ENCODE data around the gene COL9A3. TPM values are rescaled to one million over a fixed set of nuclear protein-coding genes. Genes with fewer than 3 reads are reported as not detected.
A peak's percentile ranks its signal among the peaks of the same experiment; 100 is the strongest.
"Not testable (repeated sequence)": the region's sequence is repeated elsewhere in the genome, so short reads cannot be mapped to it uniquely, and the experiment has no call there.

Gene COL9A3
- total RNA-seq, 2 experiments from 2014 or later, result 0.45 TPM; not detected in 1

DNA sequence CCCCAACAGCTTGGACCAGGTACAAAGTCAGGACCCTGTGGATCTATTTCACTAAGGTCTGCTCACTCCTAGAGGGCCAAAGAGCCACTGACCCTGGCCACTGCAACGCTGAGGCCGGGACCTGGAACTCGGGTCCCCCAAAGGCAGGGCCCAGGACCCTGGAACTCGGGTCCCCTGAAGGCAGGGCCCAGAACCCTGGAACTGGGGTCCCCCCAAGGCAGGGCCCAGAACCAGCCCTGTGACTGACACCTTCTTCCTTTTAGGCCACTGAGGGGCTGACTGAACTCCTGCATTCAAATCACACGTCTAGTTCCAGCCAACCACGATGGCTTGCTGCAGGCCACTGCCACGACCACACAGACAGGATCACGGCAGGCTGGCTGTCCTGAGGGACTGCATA is 35.3 kb downstream of the COL9A3 start:
- Mint-ChIP-seq H3K9me3 (ENCODE audit: low read depth) (no peaks in the 10 kb centered on the region), H3K27me3 (no peaks in the 10 kb centered on the region), H3K27ac (no peak overlapping the region), H3K36me3 (peaks cover 6% of the 10 kb centered on the region), H3K4me3 (no peak overlapping the region), H3K4me1 (no peaks in the 10 kb centered on the region)
- ATAC-seq (no peak), DNase-seq (no peak)
- CTCF ChIA-PET, result no interaction called here

DNA sequence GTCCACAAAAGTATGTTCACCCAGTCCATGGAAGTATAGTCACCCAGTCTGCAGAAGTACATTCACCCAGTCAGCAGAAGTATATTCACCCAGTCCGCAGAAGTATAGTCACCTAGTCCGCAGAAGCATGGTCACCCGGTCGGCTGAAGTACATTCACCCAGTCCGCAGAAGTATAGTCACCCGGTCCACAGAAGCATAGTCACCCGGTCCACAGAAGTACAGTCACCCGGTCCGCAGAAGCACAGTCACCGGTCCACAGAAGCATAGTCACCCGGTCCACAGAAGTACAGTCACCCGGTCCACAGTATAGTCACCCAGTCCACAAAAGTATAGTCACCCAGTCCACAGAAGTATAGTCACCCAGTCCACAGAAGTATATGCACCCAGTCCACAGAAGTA is 36.0 kb downstream of the COL9A3 start:
- no peaks in the 10 kb centered on the region for H3K4me1 Mint-ChIP-seq
- no peak for ATAC-seq
- H3K27me3 Mint-ChIP-seq, result no peaks in the 10 kb centered on the region
- peaks cover 6% of the 10 kb centered on the region for H3K36me3 Mint-ChIP-seq
- CTCF ChIA-PET, result no interaction called here
- no peak overlapping the region for H3K4me3 Mint-ChIP-seq
- H3K9me3 Mint-ChIP-seq (ENCODE audit: low read depth), result no peaks in the 10 kb centered on the region
- DNase-seq, result no peak
- H3K27ac Mint-ChIP-seq, result no peak overlapping the region

DNA sequence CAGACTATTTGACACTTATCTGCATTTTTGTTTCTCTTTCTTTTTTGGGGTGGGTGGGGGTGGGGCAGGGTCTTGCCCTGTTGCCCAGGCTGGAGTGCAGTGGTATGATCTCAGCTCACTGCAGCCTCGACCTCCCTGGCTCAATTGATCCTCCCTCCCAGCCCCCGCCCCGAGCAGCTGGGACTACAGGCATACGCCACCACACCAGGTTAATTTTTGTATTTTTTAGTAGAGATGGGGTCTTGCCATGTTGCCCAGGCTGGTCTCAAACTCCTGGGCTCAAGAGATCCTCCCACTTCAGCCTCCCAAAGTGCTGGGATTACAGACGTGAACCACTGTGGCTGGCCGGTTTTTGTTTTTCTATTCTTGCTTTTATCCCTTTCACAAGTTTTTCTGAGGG is 36.5 kb downstream of the COL9A3 start:
- H3K4me3 Mint-ChIP-seq; ATAC-seq; H3K36me3 Mint-ChIP-seq; H3K9me3 Mint-ChIP-seq (ENCODE audit: low read depth); H3K4me1 Mint-ChIP-seq; H3K27ac Mint-ChIP-seq; H3K27me3 Mint-ChIP-seq; DNase-seq; CTCF ChIA-PET: not testable (repeated sequence)

DNA sequence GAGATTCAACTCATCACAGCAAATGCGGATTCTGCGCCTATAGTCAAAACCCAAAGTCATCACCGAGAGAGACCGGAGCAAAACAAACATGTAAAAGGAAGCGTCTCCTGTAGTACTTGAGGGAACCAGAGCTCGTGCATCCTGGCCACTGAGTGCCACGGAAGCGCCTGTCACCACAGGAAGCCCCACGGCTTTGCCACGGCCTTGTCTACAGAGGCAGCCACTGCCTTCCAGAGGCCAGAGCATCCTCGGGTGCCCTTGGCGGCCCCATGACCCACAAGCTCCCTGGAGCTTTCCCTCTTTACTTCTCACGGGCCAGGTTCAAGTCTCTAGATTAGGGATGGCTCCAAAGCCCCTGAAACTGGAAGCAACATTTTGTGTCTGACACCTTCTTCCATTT is 37.3 kb downstream of the COL9A3 start:
- peaks cover under 1% of the 10 kb centered on the region for H3K4me1 Mint-ChIP-seq
- peaks cover 6% of the 10 kb centered on the region for H3K36me3 Mint-ChIP-seq
- no peaks in the 10 kb centered on the region for H3K27me3 Mint-ChIP-seq
- DNase-seq (no peak), ATAC-seq (no peak)
- H3K4me3 Mint-ChIP-seq, result no peak overlapping the region
- CTCF ChIA-PET, result interaction anchor here (0.5 kb wide), 1 partner anchor 186 kb away, joined by 3 read pairs; no protein-coding TSS in a partner anchor
- no peaks in the 10 kb centered on the region for H3K9me3 Mint-ChIP-seq (ENCODE audit: low read depth)
- H3K27ac Mint-ChIP-seq, result no peak overlapping the region

DNA sequence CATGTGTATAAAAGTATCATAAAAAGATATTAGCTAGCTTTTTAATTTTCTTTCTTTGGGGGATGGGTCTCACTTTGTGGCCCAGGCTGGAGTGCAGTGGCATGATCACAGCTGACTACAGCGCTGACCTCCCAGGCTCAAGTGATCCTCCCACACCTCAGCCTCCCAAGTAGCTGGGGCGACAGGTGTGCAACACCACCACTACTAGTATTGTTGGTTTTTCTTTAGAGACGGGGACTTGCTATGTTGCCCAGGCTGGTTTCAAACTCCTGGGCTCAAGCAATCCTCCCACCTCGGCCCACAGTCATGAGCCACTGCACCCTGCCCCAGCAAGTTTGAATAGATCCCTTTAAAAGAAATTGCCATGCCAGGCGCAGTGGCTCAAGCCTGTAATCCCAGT is 38.3 kb downstream of the COL9A3 start:
- H3K27me3 Mint-ChIP-seq, result peaks cover 2% of the 10 kb centered on the region
- H3K27ac Mint-ChIP-seq, result no peak overlapping the region
- H3K4me3 Mint-ChIP-seq, result no peak overlapping the region
- ATAC-seq (no peak), DNase-seq (no peak)
- peaks cover 10% of the 10 kb centered on the region for H3K36me3 Mint-ChIP-seq
- CTCF ChIA-PET, result interaction anchor here (1.5 kb wide), 1 partner anchor 12 kb away, joined by 3 read pairs; no protein-coding TSS in a partner anchor
- H3K9me3 Mint-ChIP-seq (ENCODE audit: low read depth), result no peaks in the 10 kb centered on the region
- H3K4me1 Mint-ChIP-seq, result peaks cover 8% of the 10 kb centered on the region

DNA sequence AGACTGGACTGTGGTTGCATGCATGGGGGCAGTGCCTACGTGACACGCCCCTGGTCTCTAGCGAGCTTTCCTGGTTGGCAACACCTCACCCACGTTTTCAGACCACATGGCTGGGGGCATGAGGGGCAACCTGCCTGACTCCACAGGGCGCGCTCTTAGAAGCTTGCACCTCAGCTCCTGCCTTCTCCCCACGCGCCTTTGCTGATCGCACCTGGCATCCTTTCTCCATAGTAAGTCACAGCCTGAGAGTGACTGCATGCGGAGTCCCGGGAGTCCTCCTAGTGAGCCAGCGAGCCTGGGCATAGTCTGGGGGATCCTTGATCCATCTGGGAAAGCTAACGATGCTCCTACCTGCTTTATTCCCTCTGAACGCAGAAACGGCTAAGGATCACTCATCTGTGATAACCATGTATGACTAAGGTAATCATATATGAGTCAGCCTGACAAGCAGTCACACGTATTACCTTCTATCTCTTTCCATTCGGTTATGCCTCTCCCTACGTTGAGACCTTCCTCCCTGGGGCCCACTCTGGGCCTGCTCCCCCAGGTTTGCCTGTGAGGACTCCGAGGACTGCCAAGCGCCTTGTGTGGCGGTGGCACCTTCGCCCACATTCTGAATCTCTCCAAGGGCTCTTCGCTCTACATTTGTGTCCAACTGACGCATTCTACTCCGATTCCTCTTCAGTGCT is 40.2 kb downstream of the COL9A3 start:
- Mint-ChIP-seq H3K27me3 (peaks cover 9% of the 10 kb centered on the region), H3K4me1 (peaks cover 15% of the 10 kb centered on the region), H3K36me3 (peaks cover 13% of the 10 kb centered on the region), H3K4me3 (no peak overlapping the region), H3K27ac (no peak overlapping the region), H3K9me3 (ENCODE audit: low read depth) (no peaks in the 10 kb centered on the region)
- no peak for ATAC-seq
- CTCF ChIA-PET, result no interaction called here
- DNase-seq, result no peak

DNA sequence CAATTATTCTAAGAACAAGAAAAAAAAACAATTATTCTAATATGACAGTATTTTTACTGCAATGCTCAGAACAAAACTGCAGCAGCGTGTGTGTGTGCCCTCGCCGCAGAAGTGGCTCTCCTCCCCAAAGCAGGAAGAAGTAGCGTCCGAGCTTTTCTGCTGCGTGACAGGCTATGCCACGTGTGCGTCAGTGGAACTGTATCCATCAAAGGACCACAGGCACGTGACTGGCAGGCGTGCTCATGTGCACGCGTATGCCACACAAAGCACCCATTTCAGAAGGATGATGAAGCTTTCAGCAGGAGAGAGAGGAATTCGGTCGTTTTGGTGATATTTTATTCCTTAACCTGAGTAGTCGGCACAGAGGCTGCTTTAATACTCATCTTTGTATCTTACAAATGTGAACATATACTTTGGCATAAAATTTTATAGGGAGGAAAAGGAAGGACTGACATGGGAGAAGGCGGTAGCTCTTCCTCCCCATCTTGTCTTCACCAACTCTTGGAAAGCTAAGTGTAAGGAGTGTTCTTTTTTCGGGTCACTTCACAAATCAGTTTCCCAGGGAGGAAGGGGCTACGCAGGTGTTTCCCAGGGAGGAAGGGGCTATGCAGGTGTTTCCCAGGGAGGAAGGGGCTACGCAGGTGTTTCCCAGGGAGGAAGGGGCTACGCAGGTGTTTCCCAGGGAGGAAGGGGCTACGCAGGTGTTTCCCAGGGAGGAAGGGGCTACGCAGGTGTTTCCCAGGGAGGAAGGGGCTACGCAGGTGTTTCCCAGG is 41.4 kb downstream of the COL9A3 start:
- ATAC-seq (no peak), DNase-seq (no peak)
- CTCF ChIA-PET, result no interaction called here
- peaks cover 13% of the 10 kb centered on the region for H3K36me3 Mint-ChIP-seq
- H3K9me3 Mint-ChIP-seq (ENCODE audit: low read depth), result no peaks in the 10 kb centered on the region
- no peak overlapping the region for H3K27ac Mint-ChIP-seq
- H3K27me3 Mint-ChIP-seq, result peaks cover 16% of the 10 kb centered on the region
- no peak overlapping the region for H3K4me3 Mint-ChIP-seq
- peaks cover 20% of the 10 kb centered on the region for H3K4me1 Mint-ChIP-seq

DNA sequence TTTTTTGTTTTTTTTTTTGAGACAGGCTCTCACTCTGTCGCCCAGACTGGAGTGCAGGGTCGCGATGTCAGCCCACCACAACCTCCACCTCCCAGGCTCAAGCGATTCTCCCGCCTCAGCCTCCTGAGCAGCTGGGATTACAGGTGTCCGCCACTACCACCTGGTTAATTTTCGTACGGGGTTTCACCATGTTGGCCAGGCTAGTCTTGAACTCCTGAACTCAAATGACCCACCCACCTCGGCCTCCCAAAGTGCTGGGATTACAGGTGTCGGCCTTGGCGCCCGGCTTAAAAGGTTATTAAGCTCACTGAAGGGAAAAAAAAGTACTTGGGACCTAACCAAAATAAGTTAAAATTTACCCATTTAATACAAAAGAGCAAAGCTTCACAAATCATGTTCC is 42.9 kb downstream of the COL9A3 start:
- ATAC-seq, result no peak
- Mint-ChIP-seq H3K27me3 (peaks cover 19% of the 10 kb centered on the region), H3K4me3 (peak overlapping the region; percentile 64), H3K4me1 (peaks cover 20% of the 10 kb centered on the region), H3K27ac (no peak overlapping the region), H3K36me3 (peaks cover 12% of the 10 kb centered on the region), H3K9me3 (ENCODE audit: low read depth) (no peaks in the 10 kb centered on the region)
- CTCF ChIA-PET, result interaction anchor here (1.4 kb wide), 1 partner anchor 149 kb away, joined by 5 read pairs; no protein-coding TSS in a partner anchor
- no peak for DNase-seq

DNA sequence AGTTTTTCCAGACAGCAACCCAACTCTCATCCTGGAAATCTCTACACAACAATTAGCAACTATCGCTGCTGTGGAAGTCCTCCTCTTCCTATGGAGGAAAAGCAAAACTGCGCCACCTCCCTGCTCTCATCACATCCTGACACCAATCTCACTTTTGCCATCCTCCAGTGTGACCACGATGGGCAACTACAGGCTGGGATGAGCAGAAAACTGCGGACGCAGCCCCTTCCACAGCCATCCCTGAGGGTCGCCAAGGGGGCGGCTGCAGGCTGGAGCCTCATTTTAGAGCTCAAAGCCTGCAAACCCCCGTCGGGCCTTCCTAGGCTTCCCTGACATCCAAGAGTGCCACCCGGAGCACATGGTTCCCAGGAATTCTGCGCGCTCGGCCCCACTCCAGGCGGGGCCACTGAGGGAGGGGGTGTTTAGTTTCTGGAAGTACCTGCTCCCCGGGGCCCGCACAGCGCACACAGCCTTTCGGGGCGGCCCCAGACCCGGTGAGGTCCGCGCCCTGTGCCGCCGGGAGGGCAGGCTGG is 43.6 kb downstream of the COL9A3 start:
- H3K27ac Mint-ChIP-seq, result peak overlapping the region; percentile 36
- H3K4me1 Mint-ChIP-seq, result peaks cover 20% of the 10 kb centered on the region
- no peak for DNase-seq
- CTCF ChIA-PET, result interaction anchor here (1.2 to 1.4 kb wide), 2 partner anchors 31 to 149 kb away, joined by 4 to 5 read pairs; no protein-coding TSS in a partner anchor
- no peaks in the 10 kb centered on the region for H3K9me3 Mint-ChIP-seq (ENCODE audit: low read depth)
- peak overlapping the region; percentile 64 for H3K4me3 Mint-ChIP-seq
- H3K36me3 Mint-ChIP-seq, result peaks cover 11% of the 10 kb centered on the region
- ATAC-seq, result no peak
- peaks cover 23% of the 10 kb centered on the region for H3K27me3 Mint-ChIP-seq

DNA sequence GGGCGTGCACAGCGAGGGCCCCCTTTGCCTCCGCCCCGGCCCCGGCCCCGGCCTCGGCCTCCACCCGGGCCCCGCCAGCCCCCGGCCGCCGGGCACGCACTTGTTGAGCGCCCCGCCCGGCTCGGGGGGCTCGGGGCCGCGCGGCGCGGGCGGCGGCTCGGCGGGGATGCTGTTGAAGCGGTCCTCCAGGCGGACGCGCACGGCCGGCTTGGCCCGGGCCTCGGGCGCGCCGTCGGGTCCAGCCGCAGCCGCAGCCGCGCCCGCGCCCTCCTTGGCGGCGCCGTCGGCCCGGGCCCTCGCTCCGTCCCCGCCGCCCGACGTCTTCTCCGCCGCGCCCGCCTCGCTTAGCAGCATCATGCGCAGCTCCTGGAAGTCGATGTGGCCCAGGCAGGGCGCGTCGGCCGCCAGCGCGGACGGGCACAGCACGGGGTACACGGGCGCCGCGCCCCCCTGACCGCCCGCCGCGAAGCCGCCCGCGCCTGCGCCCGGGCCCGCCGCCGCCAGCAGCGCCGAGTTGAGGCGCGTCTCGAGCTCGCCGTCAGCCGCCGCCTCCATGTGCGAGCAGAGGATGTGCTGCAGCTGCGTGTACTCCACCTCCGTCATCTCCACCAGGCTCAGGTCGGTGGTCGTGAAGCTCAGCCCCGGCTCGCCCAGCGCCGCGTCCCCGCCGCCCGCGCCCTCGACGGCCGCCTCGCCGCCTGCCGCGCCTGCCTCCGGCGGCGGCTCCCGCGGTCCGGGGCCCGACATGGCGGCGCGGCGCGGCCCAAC is 44.3 kb downstream of the COL9A3 start:
- Mint-ChIP-seq H3K4me3 (peak overlapping the region; percentile 36), H3K4me1 (peaks cover 20% of the 10 kb centered on the region), H3K27ac (no peak overlapping the region), H3K36me3 (peaks cover 11% of the 10 kb centered on the region), H3K27me3 (peaks cover 23% of the 10 kb centered on the region), H3K9me3 (ENCODE audit: low read depth) (no peaks in the 10 kb centered on the region)
- CTCF ChIA-PET, result interaction anchor here (0.6 to 1.4 kb wide), 7 partner anchors 30 to 148 kb away, joined by 3 to 5 read pairs (median 3); no protein-coding TSS in a partner anchor
- peak; percentile 50 for ATAC-seq
- DNase-seq, result peak; percentile 62

DNA sequence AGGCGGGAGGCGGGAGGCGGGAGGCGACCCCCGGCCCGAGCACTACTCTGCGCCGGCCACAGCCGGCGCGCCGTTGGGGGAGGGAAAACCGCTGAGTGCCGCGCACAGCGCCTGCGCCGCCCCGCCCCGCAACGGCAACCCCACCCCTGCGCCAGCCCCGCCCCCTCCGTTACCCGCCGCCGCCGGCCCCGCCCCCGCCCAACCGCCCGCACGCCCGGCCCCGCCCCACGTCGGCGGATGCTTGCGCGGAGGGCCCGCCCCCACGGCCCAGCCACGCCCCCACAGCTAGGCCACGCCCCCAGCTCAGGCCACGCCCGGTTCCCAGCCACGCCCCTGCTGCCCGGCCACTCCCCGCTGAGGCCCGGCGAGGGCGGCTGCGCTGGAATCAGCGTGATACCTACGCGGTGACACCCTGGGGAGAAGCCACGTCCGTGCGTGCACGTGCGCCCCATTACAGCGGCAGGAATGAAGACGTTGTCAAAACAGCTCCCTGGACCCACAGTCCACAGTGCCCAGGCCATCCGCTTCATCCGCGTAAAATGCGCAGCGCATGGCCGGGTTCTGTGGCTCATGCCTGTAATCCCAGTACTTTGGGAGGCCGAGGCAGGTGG is 45.0 kb downstream of the COL9A3 start, which contains the start of gene TCFL5:
Gene TCFL5, minus strand, starts transcription at position 97 of the 611 bp plus-strand sequence. CDS start 152 bp downstream, outside the sequence.
- Mint-ChIP-seq H3K4me1 (peaks cover 20% of the 10 kb centered on the region), H3K36me3 (peaks cover 10% of the 10 kb centered on the region), H3K27me3 (peaks cover 23% of the 10 kb centered on the region), H3K27ac (peak within 1 kb of the TSS; percentile 5), H3K9me3 (ENCODE audit: low read depth) (no peaks in the 10 kb centered on the region), H3K4me3 (peak within 1 kb of the TSS; percentile 64)
- DNase-seq (peak; percentile 93), ATAC-seq (peak; percentile 88)
- CTCF ChIA-PET, result interaction anchor here (0.6 to 1.3 kb wide), 7 partner anchors 39 to 147 kb away, joined by 3 to 5 read pairs (median 3); no protein-coding TSS in a partner anchor

DNA sequence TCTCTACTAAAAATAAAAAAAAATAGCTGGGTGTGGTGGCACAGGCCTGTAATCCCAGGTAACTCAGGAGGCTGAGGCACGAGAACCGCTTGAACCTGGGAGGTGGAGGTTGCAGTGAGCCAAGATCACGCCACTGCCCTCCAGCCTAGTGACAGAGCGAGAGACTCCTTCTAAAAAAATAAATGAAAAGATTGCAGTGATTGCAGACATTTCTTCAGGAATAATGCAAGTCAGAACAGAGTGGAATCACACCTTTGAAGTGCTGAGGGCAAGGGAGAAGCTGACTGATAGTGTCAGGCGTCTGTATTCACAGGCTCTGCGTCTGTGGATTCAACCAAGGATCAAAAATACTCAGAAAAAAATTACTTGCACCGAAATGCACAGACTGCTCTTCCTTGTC is 47.4 kb downstream of the COL9A3 start:
- no peak for ATAC-seq
- no peak overlapping the region for H3K27ac Mint-ChIP-seq
- peaks cover 34% of the 10 kb centered on the region for H3K27me3 Mint-ChIP-seq
- H3K4me3 Mint-ChIP-seq, result no peak overlapping the region
- peaks cover 18% of the 10 kb centered on the region for H3K4me1 Mint-ChIP-seq
- no peak for DNase-seq
- H3K9me3 Mint-ChIP-seq (ENCODE audit: low read depth), result no peaks in the 10 kb centered on the region
- H3K36me3 Mint-ChIP-seq, result peaks cover 7% of the 10 kb centered on the region
- CTCF ChIA-PET, result no interaction called here
